ENCODE data around the gene ENTPD8. TPM values are rescaled to one million over a fixed set of nuclear protein-coding genes. Genes with fewer than 3 reads are reported as not detected.

ENTPD8 gene
- total and polyA plus RNA-seq, 2 of the 13 experiments (the other 11 are each of a cell fraction or from before 2014, with no cell fraction given) = 0.26 to 0.44 TPM

GRCh38 chr9:137406876-137407589 is 34.1 kb downstream of the ENTPD8 start (continued):
- TF ChIP-seq ZNF576 (CRISPR knock-in tag; IDR thresholded peaks at IDR 0.05) = no peak
- TF ChIP-seq ZSCAN22 (CRISPR knock-in tag; IDR thresholded peaks at IDR 0.05) = no peak
- TF ChIP-seq SCMH1 (CRISPR knock-in tag; IDR thresholded peaks at IDR 0.05; ENCODE audit: borderline replicate concordance) = no peak
- no peak for TF ChIP-seq SRY (CRISPR knock-in tag; IDR thresholded peaks at IDR 0.05)
- no peak for TF ChIP-seq RBAK (CRISPR knock-in tag; IDR thresholded peaks at IDR 0.05)
- peak; percentile 22; the same call in 1 of the 2 replicates for TF ChIP-seq BRD4 (CRISPR knock-in tag; IDR thresholded peaks at IDR 0.05)
- TF ChIP-seq ZNF619 (CRISPR knock-in tag; IDR thresholded peaks at IDR 0.05) = no peak
- peak; percentile 56 for TF ChIP-seq PATZ1 (CRISPR knock-in tag; IDR thresholded peaks at IDR 0.05)
- TF ChIP-seq ARID2 (CRISPR knock-in tag; IDR thresholded peaks at IDR 0.05; ENCODE audit: borderline replicate concordance) = no peak
- TF ChIP-seq ZNF530 (CRISPR knock-in tag; IDR thresholded peaks at IDR 0.05; ENCODE audit: low read depth) = no peak
- no peak for TF ChIP-seq ZNF713 (CRISPR knock-in tag; IDR thresholded peaks at IDR 0.05)
- peak; percentile 20; the same call in 1 of the 2 replicates for TF ChIP-seq ZBED4 (CRISPR knock-in tag; IDR thresholded peaks at IDR 0.05; ENCODE audit: borderline replicate concordance)
- no peak for TF ChIP-seq ZNF670 (CRISPR knock-in tag; IDR thresholded peaks at IDR 0.05; ENCODE audit: borderline replicate concordance)
- no peak for TF ChIP-seq GATA4 (IDR thresholded peaks at IDR 0.05; ENCODE audit: borderline replicate concordance, low read depth)
- no peak for TF ChIP-seq ZFP41 (CRISPR knock-in tag; IDR thresholded peaks at IDR 0.05; ENCODE audit: borderline replicate concordance)
- TF ChIP-seq POLR2A (IDR thresholded peaks at IDR 0.05; ENCODE audit: insufficient read depth in 1 of 2, low read depth in 2 of 2, low read length in 2 of 2) = no peak
- TF ChIP-seq MAFG (CRISPR knock-in tag; IDR thresholded peaks at IDR 0.05) = no peak
- 0 out of 2 replicates have a peak, but pooled peaks have one; percentile 49 for TF ChIP-seq POGZ (CRISPR knock-in tag; IDR thresholded peaks at IDR 0.05)
- TF ChIP-seq ZGPAT (CRISPR knock-in tag; IDR thresholded peaks at IDR 0.05) = no peak
- TF ChIP-seq DNMT3B (CRISPR knock-in tag; conservative IDR thresholded peaks at IDR 0.05) = no peak
- TF ChIP-seq CEBPB (IDR thresholded peaks at IDR 0.05; ENCODE audit: borderline replicate concordance, low read depth, low read length) = no peak
- no peak for TF ChIP-seq ZNF143 (CRISPR knock-in tag; IDR thresholded peaks at IDR 0.05)
- peak; percentile 97 for TF ChIP-seq RAD21 (CRISPR knock-in tag; IDR thresholded peaks at IDR 0.05)
